PC-9 (cell line): Measurements from ENCODE around the gene TEX29.

ENCODE experiments used
- CTCF ChIP-seq: fragments of 200-600 bp; sonication (generic); conservative IDR thresholded peaks from 2 replicates; pipeline ENCODE4 v1.6.1; 2017; ENCODE audit warnings: mixed run types, antibody characterized with exemption, mild to moderate bottlenecking, moderate library complexity
- EZH2 ChIP-seq: fragments of 200-600 bp; sonication (generic); IDR thresholded peaks from 2 replicates; pipeline ENCODE4 v1.8.0; 2017; ENCODE audit warnings: antibody characterized with exemption, low read depth

GRCh38 chr13:111385183-111385857, 64.9 kb downstream of the TEX29 start:
- TF ChIP-seq CTCF (no peak), EZH2 (no peak)
